GM19239 (cell line): ENCODE results near the gene CCDC54.
"Not testable (repeated sequence)": the region's sequence is repeated elsewhere in the genome, so short reads cannot be mapped to it uniquely, and the experiment has no call there.

Source experiments
- DNase-seq: peaks from one replicate; pipeline ENCODE4 v3.0.0; 2011; ENCODE audit warnings: low spot score; ENCODE audit not compliant: insufficient read length
- FAIRE-seq: peaks from 2 replicates; lab custom pipeline; 2011; peaks lifted over from hg19 to GRCh38; lab: Jason Lieb, UNC

CCDC54 gene

DNA sequence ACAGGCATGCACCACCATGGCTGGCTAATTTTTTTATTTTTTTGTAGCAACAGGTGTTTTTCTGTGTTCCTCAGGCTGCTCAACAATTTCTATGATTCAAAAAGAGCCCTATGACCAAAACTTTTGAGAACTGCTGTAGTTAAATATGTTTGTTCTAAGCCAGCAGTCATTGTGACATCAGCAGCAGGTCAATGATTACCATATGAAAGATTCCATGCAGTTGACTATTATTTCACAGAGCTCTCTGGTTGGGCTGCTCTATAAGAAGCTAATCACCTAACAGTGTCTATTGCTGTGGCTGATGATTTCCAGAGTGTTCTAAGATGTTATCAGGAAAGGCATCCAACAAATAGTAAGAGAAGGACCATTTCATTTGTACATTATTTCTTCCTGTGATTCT lies at the start of gene CCDC54:
Gene CCDC54 (plus strand): TSS at position 289 of the 400 bp plus-strand sequence. CDS start 149 bp downstream, outside the sequence.
- no peak for FAIRE-seq
- no peak for DNase-seq

GRCh38 chr3:107328069-107328468 lies 49.2 kb upstream of the CCDC54 start:
- FAIRE-seq: no peak

GRCh38 chr3:107329088-107329487 lies 48.2 kb upstream of the CCDC54 start:
- FAIRE-seq (no peak), DNase-seq (no peak)

More at GRCh38 chr3:107328069-107328468, 49.2 kb upstream of the CCDC54 start:
- no peak for DNase-seq

DNA sequence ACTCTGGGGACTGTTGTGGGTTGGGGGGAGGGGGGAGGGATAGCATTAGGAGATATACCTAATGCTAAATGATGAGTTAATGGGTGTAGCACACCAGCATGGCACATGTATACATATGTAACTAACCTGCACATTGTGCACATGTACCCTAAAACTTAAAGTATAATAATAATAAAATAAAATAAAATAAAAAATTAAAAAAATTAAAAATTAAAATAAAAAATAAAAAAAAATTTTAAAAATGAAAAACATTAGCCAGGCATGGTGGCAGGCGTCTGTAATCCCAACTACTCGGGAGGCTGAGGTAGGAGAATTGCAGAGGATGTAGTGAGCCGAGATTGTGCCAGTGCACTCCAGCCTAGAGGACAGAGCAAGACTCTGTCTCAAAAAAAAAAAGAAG lies 37.5 kb upstream of the CCDC54 start:
- DNase-seq, FAIRE-seq: not testable (repeated sequence)

DNA sequence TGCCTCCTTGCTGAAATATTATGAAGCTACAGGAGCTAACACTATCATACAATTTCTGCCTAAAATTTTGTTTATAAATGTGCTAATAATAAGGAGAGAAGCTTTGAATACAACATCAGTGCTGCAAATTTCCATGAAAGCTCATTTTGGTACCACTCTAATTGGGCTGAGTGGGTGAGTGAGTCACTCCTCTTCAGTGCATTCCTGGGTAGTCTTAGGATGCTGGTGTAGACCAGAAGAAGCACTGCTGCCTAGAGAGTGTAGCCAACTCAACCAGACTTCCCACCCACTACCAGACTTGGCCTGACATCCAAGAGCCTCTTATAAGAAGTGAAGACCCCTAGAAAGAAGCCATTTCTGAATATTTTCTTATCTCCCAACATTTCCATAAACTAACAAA lies 32.5 kb upstream of the CCDC54 start:
- DNase-seq: no peak
- FAIRE-seq: no peak

GRCh38 chr3:107345822-107346405 lies 31.3 kb upstream of the CCDC54 start:
- FAIRE-seq (no peak), DNase-seq (no peak)

DNA sequence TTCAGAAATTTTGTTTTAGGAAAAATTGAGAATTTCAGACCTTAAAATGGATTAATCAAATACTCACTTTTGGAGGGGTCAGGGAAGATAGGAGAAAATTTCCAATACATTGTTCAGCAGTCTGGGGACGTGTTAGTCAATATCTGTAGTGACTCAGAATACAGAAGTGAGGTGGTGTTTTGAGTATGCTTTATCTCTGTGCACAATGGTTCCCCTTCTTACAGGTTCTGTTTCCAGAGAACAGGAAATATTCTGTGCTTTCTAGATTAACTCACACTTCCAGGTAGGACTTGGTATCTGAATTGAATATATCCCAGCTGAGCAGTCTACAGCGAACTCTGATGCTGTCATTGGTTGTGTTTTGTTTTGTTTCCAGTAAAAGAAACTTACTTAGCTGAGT lies 30.7 kb upstream of the CCDC54 start:
- DNase-seq (no peak), FAIRE-seq (no peak)

DNA sequence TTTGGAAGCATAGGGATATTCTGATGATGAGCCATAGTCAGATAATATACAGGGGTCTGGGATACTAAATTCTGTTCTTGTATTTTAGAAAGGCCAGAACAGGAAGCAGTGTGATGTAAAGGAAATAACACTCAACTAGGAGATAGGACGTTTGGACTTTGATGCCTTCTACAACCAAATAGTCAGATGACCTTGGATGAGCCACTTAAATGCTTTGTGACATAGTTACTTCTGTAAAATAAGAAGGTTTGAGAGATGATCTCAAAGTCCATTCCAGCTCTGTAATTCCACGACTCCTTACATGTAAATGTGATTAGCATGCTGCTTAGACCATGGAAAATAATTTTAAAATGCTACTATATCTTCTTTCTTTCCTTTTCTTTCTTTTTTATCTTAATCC lies 29.5 kb upstream of the CCDC54 start:
- FAIRE-seq (no peak), DNase-seq (no peak)

GRCh38 chr3:107356706-107357105 lies 20.5 kb upstream of the CCDC54 start:
- DNase-seq: no peak
- FAIRE-seq: no peak

GRCh38 chr3:107361633-107362032 lies 15.6 kb upstream of the CCDC54 start:
- no peak for FAIRE-seq
- no peak for DNase-seq

DNA sequence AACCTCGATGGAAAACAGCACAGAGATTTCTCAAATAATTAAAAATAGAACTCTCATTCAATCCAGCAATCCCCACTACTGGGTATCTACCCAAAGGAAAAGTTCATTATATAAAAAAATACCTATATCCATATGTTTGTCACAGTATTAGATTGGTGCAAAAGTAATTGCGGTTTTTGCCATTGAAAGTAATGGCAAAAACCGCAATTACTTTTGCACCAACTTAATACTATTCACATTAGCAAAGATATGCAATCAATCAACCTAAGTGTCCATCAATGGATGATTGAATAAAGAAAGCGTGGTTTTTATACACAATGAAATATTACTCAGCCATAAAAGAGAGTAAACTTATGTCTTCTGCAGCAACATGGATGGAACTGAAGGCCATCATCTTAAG lies 12.2 kb upstream of the CCDC54 start:
- FAIRE-seq: no peak
- DNase-seq: no peak

- no peak for FAIRE-seq
- DNase-seq: no peak
Measured at GRCh38 chr3:107366766-107367165, 10.5 kb upstream of the CCDC54 start.

- DNase-seq (no peak), FAIRE-seq (no peak)
Measured at GRCh38 chr3:107367353-107367752, 9.9 kb upstream of the CCDC54 start.

DNA sequence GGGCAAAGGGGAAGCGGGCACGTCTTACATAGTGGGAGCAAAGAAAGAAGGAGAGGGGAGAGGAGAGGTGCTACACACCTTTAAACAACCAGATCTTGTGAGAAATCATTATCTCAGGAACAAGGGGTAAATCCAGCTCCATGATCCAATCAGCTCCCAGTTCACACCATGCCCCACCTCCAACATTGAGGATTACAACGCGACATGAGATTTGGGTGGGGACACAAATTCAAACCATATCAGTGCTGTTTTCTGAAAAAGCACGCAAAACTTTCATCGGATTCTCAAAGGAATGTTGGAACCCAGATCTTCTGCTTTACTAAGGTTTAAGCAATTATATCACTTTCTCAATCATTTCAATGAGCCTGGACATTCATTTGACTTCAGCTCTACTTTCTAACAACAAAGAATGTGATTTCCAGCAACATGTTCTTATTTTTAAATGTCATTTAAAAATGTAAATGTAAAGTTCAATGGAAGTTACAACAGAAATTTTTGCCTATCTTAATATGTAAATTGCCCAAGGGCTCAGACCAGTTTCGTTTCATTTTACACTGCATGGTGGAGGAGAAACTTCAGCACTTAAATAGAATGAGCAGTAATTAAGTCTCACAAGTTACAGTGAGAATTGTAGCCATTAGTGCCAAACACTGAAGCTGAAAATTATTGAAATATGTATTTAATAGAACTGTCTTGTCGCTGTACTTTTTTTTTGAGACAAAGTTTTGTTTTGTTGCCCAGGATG lies 8.4 kb upstream of the CCDC54 start:
- no peak for FAIRE-seq
- DNase-seq: no peak

GRCh38 chr3:107369791-107370190 lies 7.4 kb upstream of the CCDC54 start:
- DNase-seq (no peak), FAIRE-seq (no peak)

GRCh38 chr3:107370907-107371306 lies 6.3 kb upstream of the CCDC54 start:
- FAIRE-seq: no peak

GRCh38 chr3:107372506-107372905 lies 4.7 kb upstream of the CCDC54 start:
- DNase-seq: no peak
- FAIRE-seq: no peak

More at GRCh38 chr3:107370907-107371306, 6.3 kb upstream of the CCDC54 start:
- DNase-seq: no peak

- DNase-seq (no peak), FAIRE-seq (no peak)
Measured at GRCh38 chr3:107373896-107374295, 3.3 kb upstream of the CCDC54 start.

GRCh38 chr3:107375682-107376081 lies 1.6 kb upstream of the CCDC54 start:
- FAIRE-seq (no peak), DNase-seq (no peak)

GRCh38 chr3:107382631-107383030 lies 5.4 kb downstream of the CCDC54 start:
- FAIRE-seq (no peak), DNase-seq (no peak)

DNA sequence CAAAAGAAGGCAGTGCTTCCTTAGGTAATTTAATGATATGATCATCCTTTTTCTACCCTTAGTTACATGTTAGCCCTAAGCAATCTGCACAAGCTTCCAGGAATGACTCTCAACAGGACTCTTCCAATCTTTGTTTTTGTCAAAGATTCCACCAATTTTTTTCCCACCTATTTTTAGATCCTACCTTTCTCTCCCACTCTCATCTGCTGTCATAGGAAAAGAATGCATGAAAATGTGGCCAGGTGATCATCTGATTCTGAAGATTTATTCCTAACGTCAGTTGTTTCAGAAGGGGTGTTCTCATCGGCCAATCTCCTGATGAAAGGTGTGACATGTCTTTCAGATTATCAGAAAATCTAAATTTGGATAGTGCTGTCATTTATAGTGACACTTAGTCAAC lies 7.2 kb downstream of the CCDC54 start:
- DNase-seq: no peak
- no peak for FAIRE-seq

DNA sequence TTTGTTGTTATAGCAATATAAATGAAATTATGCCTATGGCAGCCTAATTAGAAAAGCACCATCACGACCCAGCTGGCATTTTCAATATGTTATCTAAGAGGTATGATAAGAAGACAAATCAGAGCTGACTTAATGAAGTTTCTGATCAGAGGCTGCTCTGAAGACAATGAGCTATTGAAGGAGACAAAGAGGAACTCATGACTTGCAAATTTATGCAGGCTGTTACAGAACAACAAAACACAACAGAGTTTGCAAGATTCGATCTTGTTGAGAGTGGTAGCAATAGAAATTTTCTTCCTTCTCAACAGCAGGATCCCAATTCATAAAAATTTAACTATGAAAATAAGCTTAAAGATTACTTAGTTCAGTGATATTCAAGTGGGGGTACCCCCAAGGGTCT lies 7.7 kb downstream of the CCDC54 start:
- no peak for DNase-seq
- no peak for FAIRE-seq
